ENCODE data around the gene IRAK1. TPM values are rescaled to one million over a fixed set of nuclear protein-coding genes. Genes with fewer than 3 reads are reported as not detected.

The IRAK1 gene
- polyA plus RNA-seq, 1 donor (not counting 4 experiments of a cell fraction or from before 2014, with no cell fraction given): 41.5 TPM

GRCh38 chrX:154015581-154016264, 4.0 kb downstream of the IRAK1 start:
- H3K36me3 ChIP-seq (ENCODE audit: control insufficient read depth in 2 of 2, extremely low read depth in 1 of 2, insufficient read depth in 2 of 2, low read length in 2 of 2): peaks cover 1 to 8% of the 10 kb centered on the region in 2 experiments
- H3K9me1 ChIP-seq (ENCODE audit: control insufficient read depth, extremely low read depth, insufficient read depth, low read length): no peaks in the 10 kb centered on the region
- peaks cover 4% of the 10 kb centered on the region for H3K4me1 ChIP-seq (ENCODE audit: control insufficient read depth, extremely low read depth, insufficient read depth, low read length)
- peaks cover 22% of the 10 kb centered on the region for H3K79me2 ChIP-seq (ENCODE audit: control insufficient read depth, insufficient read depth, low read length)
- H3K4me3 ChIP-seq (ENCODE audit: control insufficient read depth in 2 of 3, extremely low read depth in 1 of 3, insufficient read depth in 2 of 3, low read depth in 1 of 3, low read length in 3 of 3): no peak overlapping the region
- dilution Hi-C loops (cut with MboI; ENCODE audit: extremely low pct_ligation_motif_present, low sequenced_read_pairs): no loop called here
- H2AFZ ChIP-seq (ENCODE audit: control insufficient read depth, low read length): no peak overlapping the region
- no peak overlapping the region for H3K9ac ChIP-seq (ENCODE audit: control insufficient read depth, extremely low read depth, insufficient read depth, low read length)
- no peaks in the 10 kb centered on the region for H3K27me3 ChIP-seq (ENCODE audit: control insufficient read depth, extremely low read depth, insufficient read depth, low read length)
- no peak overlapping the region for H3K27ac ChIP-seq (ENCODE audit: control insufficient read depth, insufficient read depth, low read length)
- no peaks in the 10 kb centered on the region for H3K9me3 ChIP-seq (ENCODE audit: control insufficient read depth, low read depth, low read length)
- no peaks in the 10 kb centered on the region for H4K20me1 ChIP-seq (ENCODE audit: control insufficient read depth, extremely low read depth, insufficient read depth, low read length)
- no peak overlapping the region for H3K4me2 ChIP-seq (ENCODE audit: control insufficient read depth, extremely low read depth, insufficient read depth, low read depth, low read length)
- DNase-seq (ENCODE audit: low read depth, low spot score): no peak
- FAIRE-seq: no peak
- TF ChIP-seq, protein P1, sequence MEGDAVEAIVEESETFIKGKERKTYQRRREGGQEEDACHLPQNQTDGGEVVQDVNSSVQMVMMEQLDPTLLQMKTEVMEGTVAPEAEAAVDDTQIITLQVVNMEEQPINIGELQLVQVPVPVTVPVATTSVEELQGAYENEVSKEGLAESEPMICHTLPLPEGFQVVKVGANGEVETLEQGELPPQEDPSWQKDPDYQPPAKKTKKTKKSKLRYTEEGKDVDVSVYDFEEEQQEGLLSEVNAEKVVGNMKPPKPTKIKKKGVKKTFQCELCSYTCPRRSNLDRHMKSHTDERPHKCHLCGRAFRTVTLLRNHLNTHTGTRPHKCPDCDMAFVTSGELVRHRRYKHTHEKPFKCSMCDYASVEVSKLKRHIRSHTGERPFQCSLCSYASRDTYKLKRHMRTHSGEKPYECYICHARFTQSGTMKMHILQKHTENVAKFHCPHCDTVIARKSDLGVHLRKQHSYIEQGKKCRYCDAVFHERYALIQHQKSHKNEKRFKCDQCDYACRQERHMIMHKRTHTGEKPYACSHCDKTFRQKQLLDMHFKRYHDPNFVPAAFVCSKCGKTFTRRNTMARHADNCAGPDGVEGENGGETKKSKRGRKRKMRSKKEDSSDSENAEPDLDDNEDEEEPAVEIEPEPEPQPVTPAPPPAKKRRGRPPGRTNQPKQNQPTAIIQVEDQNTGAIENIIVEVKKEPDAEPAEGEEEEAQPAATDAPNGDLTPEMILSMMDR (optimal IDR thresholded peaks at IDR 0.05 in 1 of 3, IDR thresholded peaks at IDR 0.05 in 1 of 3, conservative IDR thresholded peaks at IDR 0.05 in 1 of 3; ENCODE audit: extremely low read depth in 1 of 3, insufficient read depth in 2 of 3, low read length in 3 of 3): no peak
- no peak for TF ChIP-seq EZH2 (IDR thresholded peaks at IDR 0.05; ENCODE audit: low read length)

- FAIRE-seq: no peak
These were observed 5.0 kb downstream of the IRAK1 start for GRCh38 chrX:154014429-154015380.

More at GRCh38 chrX:154014429-154015380, 5.0 kb downstream of the IRAK1 start:
- Histone ChIP-seq H3K27me3 (ENCODE audit: control insufficient read depth, extremely low read depth, insufficient read depth, low read length) (no peaks in the 10 kb centered on the region), H3K4me3 (ENCODE audit: control insufficient read depth in 2 of 3, extremely low read depth in 1 of 3, insufficient read depth in 2 of 3, low read depth in 1 of 3, low read length in 3 of 3) (no peak overlapping the region), H2AFZ (ENCODE audit: control insufficient read depth, low read length) (no peak overlapping the region), H3K9me3 (ENCODE audit: control insufficient read depth, low read depth, low read length) (no peaks in the 10 kb centered on the region), H3K9me1 (ENCODE audit: control insufficient read depth, extremely low read depth, insufficient read depth, low read length) (no peaks in the 10 kb centered on the region), H3K79me2 (ENCODE audit: control insufficient read depth, insufficient read depth, low read length) (peaks cover 22% of the 10 kb centered on the region), H3K27ac (ENCODE audit: control insufficient read depth, insufficient read depth, low read length) (no peak overlapping the region), H3K36me3 (ENCODE audit: control insufficient read depth in 2 of 2, extremely low read depth in 1 of 2, insufficient read depth in 2 of 2, low read length in 2 of 2) (peaks cover 1 to 8% of the 10 kb centered on the region in 2 experiments), H4K20me1 (ENCODE audit: control insufficient read depth, extremely low read depth, insufficient read depth, low read length) (no peaks in the 10 kb centered on the region), H3K9ac (ENCODE audit: control insufficient read depth, extremely low read depth, insufficient read depth, low read length) (no peak overlapping the region), H3K4me1 (ENCODE audit: control insufficient read depth, extremely low read depth, insufficient read depth, low read length) (no peaks in the 10 kb centered on the region), H3K4me2 (ENCODE audit: control insufficient read depth, extremely low read depth, insufficient read depth, low read depth, low read length) (no peak overlapping the region)
- no peak for TF ChIP-seq EZH2 (IDR thresholded peaks at IDR 0.05; ENCODE audit: low read length)
- TF ChIP-seq, protein P1 (optimal IDR thresholded peaks at IDR 0.05 in 1 of 3, IDR thresholded peaks at IDR 0.05 in 1 of 3, conservative IDR thresholded peaks at IDR 0.05 in 1 of 3; ENCODE audit: extremely low read depth in 1 of 3, insufficient read depth in 2 of 3, low read length in 3 of 3): no peak
- DNase-seq (ENCODE audit: low read depth, low spot score): no peak
- dilution Hi-C loops (cut with MboI; ENCODE audit: extremely low pct_ligation_motif_present, low sequenced_read_pairs): no loop called here

Data from keratinocyte (primary cell).